HL-60/S4 (cell line): ENCODE measurements around the gene SLC17A7.
"Not testable (repeated sequence)": the region's sequence is repeated elsewhere in the genome, so short reads cannot be mapped to it uniquely, and the experiment has no call there.

Source experiments
- in situ Hi-C: fragments of 300-500 bp; cut with MboI; formaldehyde crosslinking; loops from 2 replicates; pipeline ENCODE4 v1.14.3; 2022; ENCODE audit warnings: low sequenced_read_pairs

SLC17A7 gene

DNA sequence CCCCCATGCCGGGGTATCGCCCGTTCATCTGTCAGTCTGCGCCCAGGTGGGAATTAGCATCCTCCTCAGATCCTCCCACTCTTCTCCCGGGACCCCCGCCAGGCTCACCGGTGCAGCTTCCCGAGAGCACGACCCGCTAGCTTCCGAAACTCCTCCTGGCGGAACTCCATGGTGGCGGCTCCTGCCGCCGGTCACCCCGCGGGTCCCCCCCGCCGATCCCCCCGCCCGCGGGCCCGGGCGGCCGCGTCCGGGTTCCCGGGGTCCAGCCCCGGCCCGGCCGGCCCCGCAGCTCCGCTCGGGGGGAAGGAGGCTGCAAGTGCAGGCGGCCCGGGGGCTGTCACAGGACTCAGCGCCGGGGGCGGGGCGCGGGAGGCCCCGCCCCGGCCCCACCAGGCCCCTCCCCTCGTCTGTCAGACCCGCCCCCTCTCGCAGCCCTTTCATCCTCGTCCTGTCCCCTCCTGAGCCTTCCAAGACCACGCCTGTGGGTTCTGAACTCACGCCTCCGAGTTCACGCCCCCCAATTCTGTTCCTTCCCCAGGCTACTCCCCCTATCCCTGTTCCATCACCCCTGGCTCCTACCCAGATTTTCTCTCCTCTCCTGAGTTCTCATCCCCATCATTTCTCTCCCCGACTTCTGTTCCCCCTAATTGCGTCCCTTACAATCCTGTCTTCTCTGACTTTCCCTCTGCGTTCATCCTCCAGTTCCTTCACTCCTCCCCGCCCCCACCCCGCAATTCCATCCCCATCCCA lies at the start of gene SLC17A7:
Gene SLC17A7, minus strand, starts transcription at position 318 of the 750 bp plus-strand sequence. Its CDS starts 148 bp downstream, at position 170.
- in situ Hi-C loops, result no loop called here

GRCh38 chr19:49490287-49491029 lies 49.1 kb upstream of the SLC17A7 start:
- in situ Hi-C loops, result no loop called here

DNA sequence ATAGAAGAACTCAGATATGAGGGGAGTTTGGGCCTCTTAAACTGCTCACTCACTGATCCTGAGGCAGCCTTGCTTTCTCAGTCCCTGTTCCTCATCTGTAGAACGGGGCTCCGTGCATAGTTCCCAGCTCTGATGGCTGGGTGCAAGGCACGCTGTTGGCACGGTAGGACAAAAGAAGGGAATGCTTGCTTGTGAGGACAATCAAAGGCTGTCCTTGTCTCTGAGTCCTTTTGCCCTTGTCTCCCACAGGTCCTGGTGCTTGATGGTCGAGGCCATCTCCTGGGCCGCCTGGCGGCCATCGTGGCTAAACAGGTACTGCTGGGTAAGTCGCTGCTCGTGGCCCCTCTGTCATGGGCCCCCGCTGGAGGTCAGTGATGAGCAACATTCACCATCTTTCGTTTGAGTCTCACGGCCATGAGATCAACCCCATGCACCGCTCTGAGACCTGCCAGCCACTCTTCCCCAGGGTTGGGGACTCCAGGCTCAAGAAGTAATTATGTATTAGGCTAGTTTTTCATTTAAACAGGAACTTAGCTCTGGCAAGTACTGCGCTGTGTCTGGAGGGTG lies 48.4 kb upstream of the SLC17A7 start:
- in situ Hi-C loops, result no loop called here

DNA sequence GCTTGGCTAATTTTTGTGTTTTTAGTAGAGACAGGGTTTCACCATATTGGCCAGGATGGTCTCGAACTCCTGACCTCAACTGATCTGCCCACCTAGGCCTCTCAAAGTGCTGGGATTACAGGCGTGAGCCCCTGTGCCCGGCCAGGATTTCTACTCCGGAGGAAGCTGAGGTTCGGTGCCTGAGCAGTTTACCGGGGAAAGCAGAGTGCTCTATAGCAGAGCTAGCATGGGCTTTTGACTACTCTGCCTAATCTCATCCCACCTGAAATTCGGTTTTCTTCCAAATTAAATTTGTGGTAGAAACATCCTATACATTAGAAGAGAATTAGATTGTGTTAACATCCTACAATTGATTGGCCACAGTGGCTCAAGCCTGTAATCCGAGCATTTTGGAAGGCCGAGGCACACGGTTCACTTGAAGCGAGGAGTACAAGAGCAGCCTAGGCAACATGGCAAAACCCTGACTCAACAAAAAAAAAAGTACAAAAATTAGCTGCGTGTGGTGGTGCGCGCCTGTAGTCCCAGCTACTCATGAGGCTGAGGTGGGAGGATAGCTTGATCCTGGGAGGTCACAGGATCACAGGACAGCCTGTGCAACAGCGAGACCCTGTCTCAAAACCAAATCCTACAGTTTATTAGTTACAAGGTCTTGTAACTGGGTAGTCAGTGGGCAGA lies 47.7 kb upstream of the SLC17A7 start:
- in situ Hi-C loops, result no loop called here

GRCh38 chr19:49488046-49488862 lies 46.9 kb upstream of the SLC17A7 start:
- in situ Hi-C loops, result no loop called here

- in situ Hi-C loops, result no loop called here
These were observed 46.1 kb upstream of the SLC17A7 start, which contains the start of gene RPL13A for GRCh38 chr19:49487277-49488045. TSS of gene RPL13A (plus strand) at chr19:49487608. CDS start at chr19:49487630, 22 bp downstream.

GRCh38 chr19:49486710-49487276 lies 45.5 kb upstream of the SLC17A7 start:
- in situ Hi-C loops, result no loop called here

DNA sequence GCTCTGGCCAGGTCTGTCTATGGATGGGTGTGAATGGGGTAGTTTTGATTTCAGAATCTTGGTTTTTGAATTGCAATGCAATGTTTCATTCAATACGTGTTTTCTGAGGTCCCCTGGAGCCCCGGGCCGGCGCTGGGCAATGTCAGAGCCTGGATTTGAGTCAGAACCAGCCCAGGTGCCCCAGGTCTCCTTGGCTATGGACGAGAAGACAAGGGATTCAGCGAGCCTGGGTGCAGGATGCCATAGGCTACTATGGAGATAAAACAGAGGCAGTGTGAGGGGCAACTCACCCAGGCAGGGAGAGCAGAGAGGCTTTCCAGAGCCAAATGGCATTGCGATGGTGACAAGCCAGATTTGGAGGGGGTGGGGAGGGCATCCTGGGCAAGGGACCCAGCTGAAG lies 44.9 kb upstream of the SLC17A7 start:
- in situ Hi-C loops, result no loop called here

- in situ Hi-C loops, result no loop called here
These were observed 39.8 kb upstream of the SLC17A7 start for GRCh38 chr19:49481020-49481683.

- in situ Hi-C loops, result no loop called here
These were observed 38.8 kb upstream of the SLC17A7 start for GRCh38 chr19:49479975-49480628.

- in situ Hi-C loops, result no loop called here
These were observed 34.9 kb upstream of the SLC17A7 start for GRCh38 chr19:49475995-49476880.

GRCh38 chr19:49475191-49475917 lies 34.0 kb upstream of the SLC17A7 start:
- in situ Hi-C loops, result no loop called here

DNA sequence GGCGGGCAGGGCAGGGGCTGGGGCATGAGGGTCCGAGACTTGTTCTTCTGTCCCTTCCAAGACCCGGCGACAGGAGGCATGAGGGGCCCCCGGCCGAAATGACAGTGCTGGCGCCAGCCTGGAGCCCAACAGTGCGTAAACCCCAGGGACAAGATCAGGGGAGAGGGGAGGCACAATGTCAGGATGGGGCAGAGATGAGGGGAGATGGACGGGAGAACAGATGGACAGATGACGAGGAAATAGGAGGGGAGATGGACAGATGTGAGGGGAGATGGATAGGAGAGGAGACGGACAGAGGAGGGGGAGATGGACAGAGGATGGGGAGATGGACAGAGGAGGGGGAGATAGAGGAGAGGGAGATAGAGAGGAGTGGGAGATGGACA lies 33.2 kb upstream of the SLC17A7 start:
- in situ Hi-C loops, result no loop called here

DNA sequence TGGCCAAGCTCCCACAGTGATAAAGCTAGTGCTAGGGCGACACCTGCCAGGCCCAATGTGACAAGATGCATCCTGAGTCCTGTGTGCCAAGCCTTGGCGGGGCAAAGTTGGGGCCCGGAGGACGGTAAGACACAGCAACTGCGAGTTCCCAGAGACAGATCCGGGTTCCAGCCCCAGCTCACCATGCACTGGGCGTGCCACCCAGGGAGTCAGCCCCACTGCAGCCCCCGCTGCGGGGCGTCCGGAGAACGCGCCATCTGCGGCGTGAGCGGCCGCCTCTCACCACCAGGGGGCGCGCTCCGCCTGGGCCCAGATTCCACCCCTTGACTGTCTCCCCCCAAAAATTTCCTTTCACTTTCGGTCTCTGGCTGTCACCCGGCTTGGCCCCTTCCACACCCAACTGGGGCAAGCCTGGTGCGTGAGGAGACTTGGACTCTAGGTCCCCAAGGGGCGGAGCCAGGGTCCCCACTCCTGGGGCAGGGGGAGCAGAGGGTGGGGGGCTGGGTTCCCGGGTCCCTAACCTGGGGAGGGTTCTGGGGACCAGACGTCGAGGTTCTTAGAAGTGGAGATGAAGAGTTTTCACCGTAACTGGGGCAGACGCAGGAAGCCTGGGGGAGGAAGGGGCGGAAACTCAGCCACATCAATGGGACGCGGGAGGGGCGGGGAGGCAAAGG lies 32.7 kb upstream of the SLC17A7 start, which contains the start of gene FLT3LG:
Gene FLT3LG, plus strand, starts transcription at position 348 of the 674 bp plus-strand sequence. CDS start 425 bp downstream, outside the sequence.
- in situ Hi-C loops, result no loop called here

DNA sequence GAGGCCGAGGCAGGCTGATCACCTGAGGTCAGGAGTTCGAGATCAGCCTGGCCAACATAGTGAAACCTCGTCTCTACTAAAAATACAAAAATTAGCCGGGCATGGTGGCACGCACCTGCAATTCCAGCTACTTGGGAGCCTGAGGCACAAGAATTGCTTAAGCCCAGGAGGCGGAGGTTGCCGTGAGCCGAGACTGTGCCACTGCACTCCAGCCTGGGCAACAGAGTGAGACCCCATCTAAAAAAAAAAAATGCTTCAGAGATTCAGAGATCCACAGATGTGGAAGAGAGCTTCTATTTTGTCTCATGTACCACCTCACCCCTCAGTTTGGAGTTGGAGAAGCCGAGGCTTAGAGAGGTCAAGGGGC lies 32.2 kb upstream of the SLC17A7 start:
- in situ Hi-C loops, result not testable (repeated sequence)

- in situ Hi-C loops, result no loop called here
These were observed 31.6 kb upstream of the SLC17A7 start for GRCh38 chr19:49472936-49473335.
